Mammary epithelial cell (primary cell): ENCODE results near the gene STARD3NL.

ENCODE experiments used
- EZH2 ChIP-seq: IDR thresholded peaks from 2 replicates; pipeline ENCODE4 v1.6.1; 2012; ENCODE audit warnings: low read length, inconsistent platforms, borderline replicate concordance
- TF ChIP-seq, protein P1 (sequence below), 2 donors: IDR thresholded peaks in 1 of 2; conservative IDR thresholded peaks in 1 of 2; 2 replicates each; pipeline ENCODE4 v1.5.1; 2011 to 2012; ENCODE audit warnings: inconsistent platforms in 2 of 2, low read length in 2 of 2, mild to moderate bottlenecking in 2 of 2, control low read depth in 1 of 2, low read depth in 1 of 2; ENCODE audit not compliant: insufficient read depth in 1 of 2; ENCODE audit errors: extremely low read depth in 1 of 2

DNA sequence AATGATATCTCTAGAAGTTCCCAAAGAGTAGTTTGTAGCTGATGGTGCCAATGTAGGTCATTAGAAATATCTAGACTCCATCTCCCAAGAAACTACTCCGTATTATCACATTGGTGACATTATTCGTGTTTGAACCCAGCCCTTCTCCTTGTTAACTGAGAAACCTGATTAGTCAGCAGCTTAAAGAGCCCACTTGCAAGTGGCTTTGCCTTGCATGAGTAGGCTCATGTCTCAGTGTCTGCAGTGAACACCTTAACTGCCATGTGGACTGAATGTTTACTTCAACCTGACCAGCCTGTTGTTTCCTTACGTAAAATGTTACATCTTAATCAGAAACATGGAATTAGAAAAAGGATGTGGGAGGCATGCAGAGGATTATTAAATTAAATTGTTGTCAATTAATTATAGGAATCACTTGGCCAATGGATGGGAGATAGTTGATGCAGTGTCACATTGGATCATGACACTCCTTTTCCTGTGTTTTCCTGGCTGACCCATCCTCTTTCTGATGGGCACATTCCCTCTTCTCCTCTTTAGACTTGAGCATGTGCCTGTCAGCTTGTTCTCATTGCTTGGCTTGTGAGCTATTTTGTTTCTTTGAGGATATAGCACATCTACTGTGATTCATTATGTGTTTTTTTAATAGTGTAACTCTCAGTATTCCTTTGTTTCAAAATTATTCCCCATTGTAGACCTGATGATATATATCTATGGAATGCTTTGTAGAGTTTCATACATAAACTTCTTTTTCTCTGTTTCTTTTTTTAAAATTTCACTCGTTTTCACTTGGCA lies 18.0 kb downstream of the STARD3NL start:
- TF ChIP-seq, protein P1, sequence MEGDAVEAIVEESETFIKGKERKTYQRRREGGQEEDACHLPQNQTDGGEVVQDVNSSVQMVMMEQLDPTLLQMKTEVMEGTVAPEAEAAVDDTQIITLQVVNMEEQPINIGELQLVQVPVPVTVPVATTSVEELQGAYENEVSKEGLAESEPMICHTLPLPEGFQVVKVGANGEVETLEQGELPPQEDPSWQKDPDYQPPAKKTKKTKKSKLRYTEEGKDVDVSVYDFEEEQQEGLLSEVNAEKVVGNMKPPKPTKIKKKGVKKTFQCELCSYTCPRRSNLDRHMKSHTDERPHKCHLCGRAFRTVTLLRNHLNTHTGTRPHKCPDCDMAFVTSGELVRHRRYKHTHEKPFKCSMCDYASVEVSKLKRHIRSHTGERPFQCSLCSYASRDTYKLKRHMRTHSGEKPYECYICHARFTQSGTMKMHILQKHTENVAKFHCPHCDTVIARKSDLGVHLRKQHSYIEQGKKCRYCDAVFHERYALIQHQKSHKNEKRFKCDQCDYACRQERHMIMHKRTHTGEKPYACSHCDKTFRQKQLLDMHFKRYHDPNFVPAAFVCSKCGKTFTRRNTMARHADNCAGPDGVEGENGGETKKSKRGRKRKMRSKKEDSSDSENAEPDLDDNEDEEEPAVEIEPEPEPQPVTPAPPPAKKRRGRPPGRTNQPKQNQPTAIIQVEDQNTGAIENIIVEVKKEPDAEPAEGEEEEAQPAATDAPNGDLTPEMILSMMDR (conservative IDR thresholded peaks at IDR 0.05 in 1 of 2, IDR thresholded peaks at IDR 0.05 in 1 of 2; ENCODE audit: extremely low read depth in 1 of 2, insufficient read depth in 1 of 2, low read depth in 1 of 2, low read length in 2 of 2) = no peak
- TF ChIP-seq EZH2 = no peak
